Measurements from ENCODE around the gene MARK3. TPM values are rescaled to one million over a fixed set of nuclear protein-coding genes. Genes with fewer than 3 reads are reported as not detected.

The MARK3 gene
- total and polyA plus RNA-seq, 2 of the 4 experiments (the other 2 are of a cell fraction), result 78.5 to 80.5 TPM

DNA sequence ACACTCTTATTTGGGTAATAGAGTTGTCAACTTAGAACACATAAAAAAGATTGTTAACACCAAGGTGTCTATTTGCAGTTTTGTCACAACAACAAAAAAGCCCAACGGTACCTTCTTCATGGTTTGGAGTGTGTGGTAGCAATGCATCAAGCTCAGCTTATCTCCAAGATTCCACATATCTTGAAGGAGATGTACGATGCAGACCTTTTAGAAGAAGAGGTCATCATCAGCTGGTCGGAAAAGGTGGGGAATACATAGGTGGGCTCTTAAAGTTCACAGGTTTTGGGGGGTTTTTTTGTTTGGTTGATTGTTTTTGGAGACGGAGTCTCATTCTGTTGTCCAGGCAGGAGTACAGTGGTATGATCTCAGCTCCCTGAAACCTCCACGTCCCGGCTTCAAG is 45.7 kb upstream of the MARK3 start:
- peaks cover 44 to 80% of the 10 kb centered on the region in 2 experiments for H3K79me1 ChIP-seq (ENCODE audit: low read depth in 1 of 2, low read length in 2 of 2)
- ChIA-PET POLR2A (ENCODE audit: unreplicated experiment) (no interaction called here), CTCF (interaction anchor here (1.1 kb wide), 1 partner anchor 51 kb away, joined by 3 read pairs; no protein-coding TSS in a partner anchor)
- no peak overlapping the region for H3K4me3 ChIP-seq (ENCODE audit: insufficient read depth, low read depth, low read length)
- no peak overlapping the region for H3K4ac ChIP-seq (ENCODE audit: low read depth, low read length)
- H3K56ac ChIP-seq (ENCODE audit: extremely low read depth, insufficient read depth, low read length), result no peak overlapping the region
- peaks cover 8% of the 10 kb centered on the region for H3K9me1 ChIP-seq (ENCODE audit: insufficient read depth, low read length)
- ATAC-seq (ENCODE audit: low read depth), result no peak
- H2BK120ac ChIP-seq (ENCODE audit: low read depth, low read length), result no peak overlapping the region
- no peak for TF ChIP-seq POLR2A (IDR thresholded peaks at IDR 0.05; ENCODE audit: low read depth, low read length)
- TF ChIP-seq SMC3 (IDR thresholded peaks at IDR 0.05; ENCODE audit: low read depth, low read length), result no peak
- TF ChIP-seq FOS (IDR thresholded peaks at IDR 0.05; ENCODE audit: low read depth, low read length), result no peak
- TF ChIP-seq, protein P1, sequence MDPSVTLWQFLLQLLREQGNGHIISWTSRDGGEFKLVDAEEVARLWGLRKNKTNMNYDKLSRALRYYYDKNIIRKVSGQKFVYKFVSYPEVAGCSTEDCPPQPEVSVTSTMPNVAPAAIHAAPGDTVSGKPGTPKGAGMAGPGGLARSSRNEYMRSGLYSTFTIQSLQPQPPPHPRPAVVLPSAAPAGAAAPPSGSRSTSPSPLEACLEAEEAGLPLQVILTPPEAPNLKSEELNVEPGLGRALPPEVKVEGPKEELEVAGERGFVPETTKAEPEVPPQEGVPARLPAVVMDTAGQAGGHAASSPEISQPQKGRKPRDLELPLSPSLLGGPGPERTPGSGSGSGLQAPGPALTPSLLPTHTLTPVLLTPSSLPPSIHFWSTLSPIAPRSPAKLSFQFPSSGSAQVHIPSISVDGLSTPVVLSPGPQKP (IDR thresholded peaks at IDR 0.05; ENCODE audit: borderline replicate concordance, low read depth, low read length), result no peak
- no peak for TF ChIP-seq RAD21 (IDR thresholded peaks at IDR 0.05; ENCODE audit: low read length)
- TF ChIP-seq MAZ (IDR thresholded peaks at IDR 0.05; ENCODE audit: borderline replicate concordance, low read depth, low read length), result no peak
- TF ChIP-seq NFE2L2 (IDR thresholded peaks at IDR 0.05; ENCODE audit: low read depth, low read length), result no peak
- TF ChIP-seq, protein P2, sequence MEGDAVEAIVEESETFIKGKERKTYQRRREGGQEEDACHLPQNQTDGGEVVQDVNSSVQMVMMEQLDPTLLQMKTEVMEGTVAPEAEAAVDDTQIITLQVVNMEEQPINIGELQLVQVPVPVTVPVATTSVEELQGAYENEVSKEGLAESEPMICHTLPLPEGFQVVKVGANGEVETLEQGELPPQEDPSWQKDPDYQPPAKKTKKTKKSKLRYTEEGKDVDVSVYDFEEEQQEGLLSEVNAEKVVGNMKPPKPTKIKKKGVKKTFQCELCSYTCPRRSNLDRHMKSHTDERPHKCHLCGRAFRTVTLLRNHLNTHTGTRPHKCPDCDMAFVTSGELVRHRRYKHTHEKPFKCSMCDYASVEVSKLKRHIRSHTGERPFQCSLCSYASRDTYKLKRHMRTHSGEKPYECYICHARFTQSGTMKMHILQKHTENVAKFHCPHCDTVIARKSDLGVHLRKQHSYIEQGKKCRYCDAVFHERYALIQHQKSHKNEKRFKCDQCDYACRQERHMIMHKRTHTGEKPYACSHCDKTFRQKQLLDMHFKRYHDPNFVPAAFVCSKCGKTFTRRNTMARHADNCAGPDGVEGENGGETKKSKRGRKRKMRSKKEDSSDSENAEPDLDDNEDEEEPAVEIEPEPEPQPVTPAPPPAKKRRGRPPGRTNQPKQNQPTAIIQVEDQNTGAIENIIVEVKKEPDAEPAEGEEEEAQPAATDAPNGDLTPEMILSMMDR (conservative IDR thresholded peaks at IDR 0.05; ENCODE audit: low read depth, low read length), result no peak
- H4K5ac ChIP-seq (ENCODE audit: low read depth, low read length), result no peak overlapping the region
- H3K9me3 ChIP-seq (ENCODE audit: control insufficient read depth, insufficient read depth, low read length), result no peaks in the 10 kb centered on the region
- no peak for DNase-seq
- H4K20me1 ChIP-seq (ENCODE audit: insufficient read depth, low read length), result peaks cover 76% of the 10 kb centered on the region
- H3K36me3 ChIP-seq (ENCODE audit: control insufficient read depth, insufficient read depth, low read length), result peaks cover 80% of the 10 kb centered on the region
- H4K91ac ChIP-seq (ENCODE audit: insufficient read depth, low read depth, low read length), result no peak overlapping the region
- no peak overlapping the region for H2BK5ac ChIP-seq (ENCODE audit: low read depth, low read length, poor library complexity, severe bottlenecking)
- H3K18ac ChIP-seq (ENCODE audit: low read depth, low read length), result no peak overlapping the region
- in situ Hi-C loops (cut with MboI; ENCODE audit: low sequenced_read_pairs), result no loop called here
- no peak overlapping the region for H3K14ac ChIP-seq (replicated peaks; ENCODE audit: low read depth, low read length)
- no peak overlapping the region for H3K9ac ChIP-seq (ENCODE audit: low read depth, low read length)
- dilution Hi-C loops (cut with HindIII; ENCODE audit: low sequenced_read_pairs, unreplicated experiment), result no loop called here
- 89% methylated on average over 3 of the region's 6 CpGs; no CpG with 5 or more reads in 1 of the 2 experiments for WGBS, 2 experiments (ENCODE audit: extremely low coverage in 2 of 2, insufficient read length in 1 of 2)
- H4K8ac ChIP-seq (ENCODE audit: low read depth in 2 of 2, low read length in 2 of 2), result no peak overlapping the region
- BruUV-seq (replicated peaks), result no TSS peak
- H3K27ac ChIP-seq (ENCODE audit: insufficient read depth, low read length), result no peak overlapping the region
- H3K4me2 ChIP-seq (ENCODE audit: low read depth, low read length), result no peak overlapping the region
- H2BK20ac ChIP-seq (ENCODE audit: low read depth, low read length), result no peak overlapping the region
- no peaks in the 10 kb centered on the region for H3K27me3 ChIP-seq (ENCODE audit: control insufficient read depth, insufficient read depth, low read length)
- intact Hi-C loops (cut with micrococcal nuclease), result no loop called here
- H2AK5ac ChIP-seq (ENCODE audit: low read depth, low read length), result no peak overlapping the region
- H2BK15ac ChIP-seq (ENCODE audit: low read depth, low read length), result no peak overlapping the region
- H2AFZ ChIP-seq (replicated peaks; ENCODE audit: low read length, poor library complexity), result no peak overlapping the region
- H3K23ac ChIP-seq (ENCODE audit: low read depth, low read length), result peak overlapping the region; percentile 32; the same call in 1 of the 2 replicates
- H3K4me1 ChIP-seq (ENCODE audit: control insufficient read depth, insufficient read depth, low read length), result no peaks in the 10 kb centered on the region
- no peak overlapping the region for H2AK9ac ChIP-seq (replicated peaks; ENCODE audit: low read depth, low read length, poor library complexity)

Data from IMR-90 (cell line).